ENCODE data around the gene SDK1. TPM values are rescaled to one million over a fixed set of nuclear protein-coding genes. Genes with fewer than 3 reads are reported as not detected.

Gene SDK1
- total and polyA plus RNA-seq, 2 experiments from 2014 or later = 2.1 to 10.0 TPM

GRCh38 chr7:3302681-3303320, 1.7 kb downstream of the SDK1 start (continued):
- no peak for TF ChIP-seq ZNF462 (CRISPR knock-in tag; IDR thresholded peaks at IDR 0.05)
- no peak for TF ChIP-seq ZNF114 (CRISPR knock-in tag; IDR thresholded peaks at IDR 0.05)
- TF ChIP-seq JUNB (IDR thresholded peaks at IDR 0.05; ENCODE audit: unreplicated experiment) = no peak

- no peak overlapping the region for H3K4me3 Mint-ChIP-seq
- no peaks in the 10 kb centered on the region for H3K36me3 ChIP-seq (ENCODE audit: insufficient read depth)
- H3K9me2 ChIP-seq (ENCODE audit: insufficient read depth) = no peaks in the 10 kb centered on the region
- peaks cover 40% of the 10 kb centered on the region for H3K79me2 ChIP-seq (replicated peaks; ENCODE audit: insufficient read depth)
- peaks cover 16% of the 10 kb centered on the region; the same call in 1 of the 2 replicates for H4K20me1 ChIP-seq (replicated peaks; ENCODE audit: insufficient read depth)
- H3K27me3 Mint-ChIP-seq (ENCODE audit: insufficient read depth, low read depth, poor library complexity) = peaks cover 11% of the 10 kb centered on the region
- H3K27ac ChIP-seq (ENCODE audit: low read depth) = no peak overlapping the region
- peaks cover 27% of the 10 kb centered on the region for H3K4me1 Mint-ChIP-seq
- no peak for ATAC-seq
- H3K36me3 Mint-ChIP-seq (ENCODE audit: low read depth) = no peaks in the 10 kb centered on the region
- no peaks in the 10 kb centered on the region for H3F3A ChIP-seq (replicated peaks; ENCODE audit: low read depth)
- no peak overlapping the region for H2AFZ ChIP-seq
- no peak overlapping the region for H3K4me2 ChIP-seq
- peaks cover 28% of the 10 kb centered on the region for H3K27me3 ChIP-seq (ENCODE audit: insufficient read depth)
- no peak overlapping the region for H3K4me3 ChIP-seq
- H3K9me3 Mint-ChIP-seq = no peaks in the 10 kb centered on the region; the same call in 2 of the 3 replicates
- H3K27ac Mint-ChIP-seq = no peak overlapping the region
- no peak for DNase-seq (ENCODE audit: low spot score)
- H3K4me1 ChIP-seq (ENCODE audit: insufficient read depth) = peaks cover 15% of the 10 kb centered on the region
- TF ChIP-seq ZNF462 (CRISPR knock-in tag; IDR thresholded peaks at IDR 0.05) (no peak), CREB1 (CRISPR knock-in tag; IDR thresholded peaks at IDR 0.05; ENCODE audit: low read depth) (no peak), ZNF114 (CRISPR knock-in tag; IDR thresholded peaks at IDR 0.05) (no peak), REST (IDR thresholded peaks at IDR 0.05; ENCODE audit: unreplicated experiment) (no peak)
Measured at GRCh38 chr7:3304131-3304530, 3.1 kb downstream of the SDK1 start.

Measured in GM23338 (cell line).